GM12873 (cell line): Measurements from ENCODE around the gene CRABP2.

ENCODE experiments used
- TF ChIP-seq, protein P1 (sequence below): IDR thresholded peaks from 2 replicates; pipeline ENCODE4 v1.5.1; 2012; ENCODE audit warnings: low read depth, mild to moderate bottlenecking, moderate library complexity, low read length, control low read depth; ENCODE audit not compliant: insufficient read depth; ENCODE audit errors: missing control alignments

CRABP2 gene

DNA sequence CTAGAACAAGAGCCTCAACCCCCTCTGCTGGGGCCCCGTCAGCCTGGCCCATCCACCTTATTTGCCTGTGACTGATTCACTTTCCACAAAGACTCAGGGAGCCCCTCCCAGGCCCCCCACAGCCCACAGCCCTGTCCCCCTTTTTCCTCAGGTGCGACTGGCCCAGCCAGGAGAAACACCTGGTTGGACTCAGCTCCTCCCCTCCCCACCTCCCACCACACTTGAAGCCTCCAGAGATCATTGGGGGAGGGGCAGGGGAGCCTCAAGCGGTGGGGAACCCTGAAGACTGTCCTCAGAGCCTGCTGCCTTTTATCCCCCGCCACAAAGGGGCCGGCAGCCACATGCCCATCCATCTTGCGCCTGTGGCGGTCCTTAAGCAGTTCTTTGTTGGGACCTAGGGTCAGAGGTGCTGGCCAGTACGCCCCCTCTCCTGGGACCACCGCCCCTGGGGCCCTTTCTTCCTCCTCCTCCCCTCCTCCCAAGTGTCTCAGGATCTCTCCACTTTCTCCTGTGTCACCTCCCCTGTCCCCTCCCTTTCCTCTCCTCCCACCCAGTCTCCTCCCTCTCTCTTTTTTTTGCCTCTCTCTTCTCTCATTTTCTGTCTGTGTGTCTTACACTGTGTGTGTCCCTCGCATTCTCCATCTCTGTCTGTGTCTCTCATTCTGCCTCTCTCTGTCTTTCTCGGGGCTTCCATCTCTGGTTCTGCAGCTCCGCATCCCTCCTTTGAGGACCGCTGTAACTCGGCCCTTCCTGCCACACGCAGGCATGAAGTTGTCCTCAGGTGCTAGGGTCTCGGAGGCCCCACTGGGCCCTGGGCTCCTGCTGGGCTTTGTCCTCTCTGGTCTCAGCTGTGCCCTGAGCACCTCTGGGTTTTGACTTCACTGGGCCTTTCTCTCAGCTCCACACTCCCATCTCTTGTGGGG lies 12.2 kb downstream of the CRABP2 start:
- TF ChIP-seq, protein P1, sequence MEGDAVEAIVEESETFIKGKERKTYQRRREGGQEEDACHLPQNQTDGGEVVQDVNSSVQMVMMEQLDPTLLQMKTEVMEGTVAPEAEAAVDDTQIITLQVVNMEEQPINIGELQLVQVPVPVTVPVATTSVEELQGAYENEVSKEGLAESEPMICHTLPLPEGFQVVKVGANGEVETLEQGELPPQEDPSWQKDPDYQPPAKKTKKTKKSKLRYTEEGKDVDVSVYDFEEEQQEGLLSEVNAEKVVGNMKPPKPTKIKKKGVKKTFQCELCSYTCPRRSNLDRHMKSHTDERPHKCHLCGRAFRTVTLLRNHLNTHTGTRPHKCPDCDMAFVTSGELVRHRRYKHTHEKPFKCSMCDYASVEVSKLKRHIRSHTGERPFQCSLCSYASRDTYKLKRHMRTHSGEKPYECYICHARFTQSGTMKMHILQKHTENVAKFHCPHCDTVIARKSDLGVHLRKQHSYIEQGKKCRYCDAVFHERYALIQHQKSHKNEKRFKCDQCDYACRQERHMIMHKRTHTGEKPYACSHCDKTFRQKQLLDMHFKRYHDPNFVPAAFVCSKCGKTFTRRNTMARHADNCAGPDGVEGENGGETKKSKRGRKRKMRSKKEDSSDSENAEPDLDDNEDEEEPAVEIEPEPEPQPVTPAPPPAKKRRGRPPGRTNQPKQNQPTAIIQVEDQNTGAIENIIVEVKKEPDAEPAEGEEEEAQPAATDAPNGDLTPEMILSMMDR: no peak

DNA sequence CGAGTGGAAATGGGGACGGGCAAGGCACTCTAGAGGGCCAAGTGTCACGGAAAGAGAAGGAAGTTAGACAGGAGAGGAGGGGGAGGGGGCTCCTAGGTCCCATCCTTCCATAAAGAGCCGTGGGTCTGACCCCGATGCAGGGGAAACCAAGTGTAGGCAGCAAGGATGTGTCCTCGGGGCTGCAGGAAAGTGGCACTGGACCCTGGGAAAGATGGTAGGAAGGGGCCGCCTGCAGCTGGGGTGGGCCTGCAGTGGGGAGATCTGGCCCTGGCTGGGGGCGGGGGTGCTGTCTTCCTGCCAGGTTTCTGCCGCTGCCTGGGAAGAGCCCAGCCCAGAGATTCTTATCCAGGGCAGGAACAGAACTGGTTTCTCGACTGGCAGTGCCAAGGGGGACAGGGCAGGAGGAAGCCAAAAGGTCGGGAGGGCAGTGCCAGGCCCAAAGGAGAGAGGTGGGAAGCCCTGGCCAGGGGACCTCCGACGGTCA lies 12.9 kb downstream of the CRABP2 start:
- TF ChIP-seq, protein P1: no peak

DNA sequence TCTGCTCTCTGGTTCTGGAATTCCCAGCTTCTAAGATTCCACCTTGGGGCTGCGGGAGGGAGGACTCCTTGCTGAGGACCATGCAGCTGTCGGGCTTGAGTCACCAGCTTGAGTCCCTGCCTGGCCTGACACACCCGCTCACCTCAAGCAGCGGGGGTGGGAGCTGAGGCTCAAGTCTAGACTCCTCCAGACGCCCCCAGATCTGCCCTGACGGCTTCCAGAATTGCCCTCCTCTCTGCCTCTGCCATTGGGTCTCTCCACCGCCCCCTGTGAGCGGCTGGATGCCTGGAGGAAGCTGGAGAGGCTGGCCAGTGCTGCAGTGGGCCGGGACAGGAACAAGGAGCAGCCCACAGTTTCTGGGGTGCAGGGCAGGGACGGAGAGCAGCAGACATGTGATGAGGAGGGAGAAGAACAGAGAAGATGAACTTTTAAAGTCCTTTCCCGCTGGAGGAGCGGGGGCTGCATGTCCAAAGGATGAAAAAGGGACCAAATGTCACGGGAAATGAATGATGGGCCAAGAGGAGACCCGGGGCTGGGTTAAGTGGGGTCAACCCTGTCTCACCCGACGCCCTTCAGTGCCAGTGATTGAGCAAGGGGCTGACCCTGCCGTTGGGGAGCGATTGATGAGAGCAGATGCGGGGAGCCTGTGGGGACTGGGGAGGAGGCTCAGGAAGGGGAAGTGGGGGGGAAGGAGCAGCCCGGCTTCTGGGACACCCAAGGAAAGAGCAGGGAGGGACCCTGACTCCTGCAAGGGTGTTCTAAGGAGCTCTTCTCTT lies 13.5 kb downstream of the CRABP2 start:
- TF ChIP-seq, protein P1: no peak

DNA sequence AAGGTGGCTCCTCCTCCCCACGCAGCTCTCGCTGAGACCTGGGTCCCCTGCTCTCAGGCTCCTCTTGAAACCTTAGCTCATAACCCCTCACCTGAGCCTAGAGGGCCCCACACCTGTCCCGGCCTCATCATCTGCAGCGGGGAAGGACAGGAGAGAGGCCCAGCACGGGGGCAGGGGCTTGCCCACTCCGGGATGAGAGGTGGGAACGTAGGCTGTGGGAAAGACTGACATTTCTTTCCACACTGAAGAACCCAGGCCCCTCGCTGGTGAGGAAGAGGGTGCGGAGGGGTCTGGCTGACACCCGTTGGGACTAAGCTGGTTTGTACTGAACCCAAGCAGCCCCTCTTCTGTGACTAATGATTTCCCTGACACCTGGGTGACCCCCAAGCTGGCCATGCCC lies 14.2 kb downstream of the CRABP2 start:
- TF ChIP-seq, protein P1: no peak

DNA sequence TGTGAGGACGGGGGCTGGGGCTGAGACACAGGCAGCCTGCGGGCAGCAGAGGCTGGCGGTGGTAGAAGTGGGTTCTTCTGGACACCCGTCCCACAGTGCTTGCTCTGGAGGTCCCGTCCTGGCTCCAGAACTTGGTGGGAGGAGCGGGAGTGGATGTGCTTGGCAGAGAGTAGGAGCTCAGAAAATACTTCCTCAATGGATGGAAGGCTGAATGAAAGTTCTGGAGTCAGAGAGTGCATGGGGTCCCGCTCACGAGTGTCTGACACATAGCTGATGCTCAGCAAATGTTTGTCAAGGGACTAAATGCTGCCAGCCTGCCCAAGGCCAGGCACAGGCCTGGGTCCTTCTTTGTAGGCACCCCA lies 14.7 kb downstream of the CRABP2 start:
- TF ChIP-seq, protein P1: no peak

DNA sequence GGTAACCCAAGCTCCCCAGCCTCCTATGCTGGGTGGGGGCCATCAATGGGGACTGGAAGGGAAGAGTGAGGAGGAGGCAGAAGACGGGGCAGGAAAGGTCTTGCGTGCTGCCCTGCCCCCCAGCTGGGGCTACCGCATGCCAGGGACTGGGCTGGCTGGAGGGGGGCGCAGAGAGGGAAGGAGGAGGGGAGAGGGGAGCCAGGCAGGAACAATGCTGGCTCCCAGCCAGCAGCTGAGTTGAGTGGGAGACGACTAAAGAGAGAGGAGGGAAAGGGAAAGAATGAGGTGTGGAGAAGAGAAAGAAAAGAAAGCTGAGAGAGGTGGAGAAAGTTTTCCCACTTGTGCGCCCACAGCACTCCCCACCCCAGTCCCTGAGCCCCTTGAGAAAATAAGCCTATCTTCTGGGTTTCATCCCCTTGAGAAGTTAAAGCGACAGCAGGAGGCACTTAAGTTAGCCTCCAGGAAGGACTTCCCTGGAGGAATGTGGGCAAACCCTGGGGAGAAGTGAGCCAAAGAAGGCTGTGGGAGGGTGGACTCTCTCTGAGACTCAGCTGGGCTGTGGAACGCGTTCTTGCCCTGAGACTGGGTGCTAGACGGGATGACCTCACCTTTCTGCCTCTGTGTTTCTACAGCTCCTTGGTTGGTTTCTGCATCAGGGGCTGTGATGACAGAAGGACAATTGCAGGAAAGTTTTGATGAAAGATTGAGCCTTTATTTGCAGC lies 15.3 kb downstream of the CRABP2 start:
- TF ChIP-seq, protein P1: no peak
